ENCODE measurements around the gene HECTD4. TPM values are rescaled to one million over a fixed set of nuclear protein-coding genes. Genes with fewer than 3 reads are reported as not detected.

Gene HECTD4
- total RNA-seq, 1 experiment from 2014 or later: 24.6 TPM

- DNase-seq (no peak), ATAC-seq (no peak)
- intact Hi-C loops (cut with micrococcal nuclease): no loop called here
- H3K27me3 ChIP-seq (ENCODE audit: low read length): no peaks in the 10 kb centered on the region
- no peak overlapping the region for H3K9ac ChIP-seq (ENCODE audit: low read length)
- BruUV-seq (replicated peaks): no TSS peak
- POLR2A ChIA-PET (ENCODE audit: unreplicated experiment): no interaction called here
- H3K27ac ChIP-seq (ENCODE audit: low read length): no peak overlapping the region
- H3K79me2 ChIP-seq (ENCODE audit: low read length): no peaks in the 10 kb centered on the region
- CTCF ChIA-PET: no interaction called here
- no peak for TF ChIP-seq EZH2 (IDR thresholded peaks at IDR 0.05; ENCODE audit: low read length, unreplicated experiment)
- no peak for TF ChIP-seq CTCF (conservative IDR thresholded peaks at IDR 0.05; ENCODE audit: low read depth, low read length)
- TF ChIP-seq EZH2phosphoT487 (IDR thresholded peaks at IDR 0.05; ENCODE audit: borderline replicate concordance, low read length): no peak
- H3K9me3 ChIP-seq (ENCODE audit: low read length): no peaks in the 10 kb centered on the region
- H3K4me2 ChIP-seq (ENCODE audit: low read length): no peak overlapping the region
- H3K9me2 ChIP-seq (replicated peaks; ENCODE audit: low read length): no peaks in the 10 kb centered on the region
- no peak overlapping the region for H3K4me3 ChIP-seq (ENCODE audit: low read length)
- no peaks in the 10 kb centered on the region for H3F3A ChIP-seq (ENCODE audit: low read length, unreplicated experiment)
- H4K20me1 ChIP-seq (ENCODE audit: low read length): no peaks in the 10 kb centered on the region
- H3K4me1 ChIP-seq (ENCODE audit: insufficient read depth, low read length): no peaks in the 10 kb centered on the region
- no peak overlapping the region for H2AFZ ChIP-seq (ENCODE audit: low read length)
- no peaks in the 10 kb centered on the region for H3K36me3 ChIP-seq (ENCODE audit: low read depth, low read length)
Observed at GRCh38 chr12:112166051-112167015, 215.9 kb downstream of the HECTD4 start.

- no peaks in the 10 kb centered on the region for H3K9me3 ChIP-seq (ENCODE audit: low read length)
- no peak overlapping the region for H3K9ac ChIP-seq (ENCODE audit: low read length)
- no peak overlapping the region for H3K4me3 ChIP-seq (ENCODE audit: low read length)
- peaks cover under 1% of the 10 kb centered on the region; the same call in 1 of the 2 replicates for H3K36me3 ChIP-seq (ENCODE audit: low read depth, low read length)
- DNase-seq (no peak), ATAC-seq (no peak)
- H3K9me2 ChIP-seq (replicated peaks; ENCODE audit: low read length): no peaks in the 10 kb centered on the region
- no peak for TF ChIP-seq EZH2 (IDR thresholded peaks at IDR 0.05; ENCODE audit: low read length, unreplicated experiment)
- TF ChIP-seq CTCF (conservative IDR thresholded peaks at IDR 0.05; ENCODE audit: low read depth, low read length): no peak
- no peak for TF ChIP-seq EZH2phosphoT487 (IDR thresholded peaks at IDR 0.05; ENCODE audit: borderline replicate concordance, low read length)
- POLR2A ChIA-PET (ENCODE audit: unreplicated experiment): no interaction called here
- no peaks in the 10 kb centered on the region for H4K20me1 ChIP-seq (ENCODE audit: low read length)
- intact Hi-C loops (cut with micrococcal nuclease): no loop called here
- no peaks in the 10 kb centered on the region for H3K4me1 ChIP-seq (ENCODE audit: insufficient read depth, low read length)
- CTCF ChIA-PET: no interaction called here
- H3K4me2 ChIP-seq (ENCODE audit: low read length): no peak overlapping the region
- H3K79me2 ChIP-seq (ENCODE audit: low read length): no peaks in the 10 kb centered on the region
- no peaks in the 10 kb centered on the region for H3K27me3 ChIP-seq (ENCODE audit: low read length)
- H2AFZ ChIP-seq (ENCODE audit: low read length): no peak overlapping the region
- no peaks in the 10 kb centered on the region for H3F3A ChIP-seq (ENCODE audit: low read length, unreplicated experiment)
- no peak overlapping the region for H3K27ac ChIP-seq (ENCODE audit: low read length)
- BruUV-seq (replicated peaks): no TSS peak
Observed at GRCh38 chr12:112165624-112166023, 216.6 kb downstream of the HECTD4 start.

Data from PC-3 (cell line).